Mucosa of rectum (tissue), 2 donors: ENCODE results near the gene PLAGL2.

Experiments
- H3K27ac ChIP-seq, 2 donors: one replicate each; pipeline ENCODE4 v1.7.0; 2013; ENCODE audit warnings: inconsistent platforms in 2 of 2, low read depth in 2 of 2, low read length in 2 of 2
- H3K27me3 ChIP-seq, 2 donors: one replicate each; pipeline ENCODE4 v1.7.0; 2013; ENCODE audit warnings: low read length in 2 of 2; ENCODE audit not compliant: control insufficient read depth in 2 of 2, insufficient read depth in 2 of 2
- H3K36me3 ChIP-seq, 2 donors: one replicate each; pipeline ENCODE4 v1.7.0; 2013; ENCODE audit warnings: low read length in 2 of 2; ENCODE audit not compliant: control insufficient read depth in 2 of 2, insufficient read depth in 2 of 2
- H3K4me1 ChIP-seq, 2 donors: one replicate each; pipeline ENCODE4 v1.7.0; 2013; ENCODE audit warnings: low read length in 2 of 2, mild to moderate bottlenecking in 1 of 2; ENCODE audit not compliant: control insufficient read depth in 2 of 2, insufficient read depth in 2 of 2
- H3K4me3 ChIP-seq, 2 donors: one replicate each; pipeline ENCODE4 v1.7.0; 2013; ENCODE audit warnings: low read length in 2 of 2
- H3K9ac ChIP-seq, 2 donors: one replicate each; pipeline ENCODE4 v1.7.0; 2013; ENCODE audit warnings: low read length in 2 of 2, low read depth in 1 of 2, mild to moderate bottlenecking in 1 of 2
- H3K9me3 ChIP-seq, 2 donors: one replicate each; pipeline ENCODE4 v1.7.0; 2013; ENCODE audit warnings: low read length in 2 of 2; ENCODE audit not compliant: control insufficient read depth in 2 of 2
- donor health status: healthy.
- donor health status: Normal muscosa, but diverticular disease.

PLAGL2 gene

DNA sequence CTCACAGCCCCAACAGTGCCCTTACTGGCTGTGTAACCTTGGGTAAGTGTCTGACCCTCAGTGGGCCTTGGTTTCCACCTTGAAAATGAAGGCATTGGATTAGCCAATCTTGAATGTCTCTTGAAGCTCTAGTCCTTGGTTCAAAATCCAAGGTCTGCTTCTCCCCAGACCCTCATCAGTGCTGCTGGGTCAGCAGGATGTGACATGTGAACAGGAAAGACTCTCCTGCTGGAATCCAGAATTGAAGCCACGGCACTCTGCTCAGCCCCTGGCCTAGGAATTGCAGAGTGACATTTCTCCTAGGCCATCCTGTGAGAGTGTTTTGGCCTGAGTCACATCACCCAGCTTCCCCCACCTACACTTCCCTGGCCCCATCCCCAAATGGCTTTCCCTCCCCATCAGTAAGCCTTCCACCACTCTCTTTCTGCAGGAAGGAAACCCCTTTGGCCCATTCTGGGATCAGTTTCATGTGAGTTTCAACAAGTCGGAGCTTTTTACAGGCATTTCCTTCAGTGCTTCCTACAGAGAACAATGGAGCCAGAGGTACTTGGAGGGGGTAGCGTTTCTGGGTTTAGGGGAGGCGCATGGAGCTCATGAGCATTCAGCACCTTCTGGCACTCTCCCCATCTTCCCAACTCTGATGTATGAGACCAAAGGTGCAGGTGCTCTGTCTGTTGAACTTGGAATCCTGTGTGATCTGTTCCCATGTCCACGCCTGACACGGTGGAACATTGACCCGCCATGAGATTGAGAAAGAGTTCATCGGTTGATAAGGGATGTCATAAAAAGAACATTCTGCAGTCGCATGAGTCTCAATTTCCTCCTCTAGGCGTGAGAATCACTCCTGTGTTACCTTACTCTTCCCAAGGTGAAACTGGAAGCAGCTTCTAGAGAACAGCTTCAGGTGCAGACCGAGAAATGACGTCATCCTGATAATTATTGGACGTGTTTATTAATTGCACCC, 8.9 kb upstream of the PLAGL2 start:
- Histone ChIP-seq H3K27me3 (no peaks in the 10 kb centered on the region), H3K4me1 (peaks cover 18 to 35% of the 10 kb centered on the region in 2 donors), H3K36me3 (peaks cover 29 to 38% of the 10 kb centered on the region in 2 donors), H3K9me3 (no peaks in the 10 kb centered on the region), H3K27ac (peak overlapping the region; percentile 83 to 87), H3K9ac (peak overlapping the region in 1 of 2 donors; percentile 41), H3K4me3 (no peak overlapping the region)

DNA sequence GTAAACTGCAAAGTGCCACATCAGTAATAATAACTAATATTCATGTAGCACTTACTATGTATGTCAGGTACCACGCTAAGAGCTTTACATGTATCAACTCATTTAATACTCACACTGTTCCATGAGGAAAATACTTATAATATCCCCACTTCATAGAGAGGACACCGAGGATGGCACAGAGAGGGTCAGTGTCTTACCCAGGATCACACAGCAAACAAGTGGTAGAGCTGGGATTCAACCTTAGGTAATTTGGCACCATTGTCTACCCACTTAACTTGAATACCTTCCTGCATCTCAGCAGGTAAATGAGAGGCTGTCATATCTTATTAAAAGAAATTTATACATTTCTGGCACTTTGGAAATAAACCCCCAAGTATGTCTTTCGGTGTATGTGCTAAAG, 8.2 kb upstream of the PLAGL2 start:
- Histone ChIP-seq H3K9ac (peak overlapping the region in 1 of 2 donors; percentile 26), H3K4me1 (peaks cover 18 to 35% of the 10 kb centered on the region in 2 donors), H3K4me3 (no peak overlapping the region), H3K9me3 (no peaks in the 10 kb centered on the region), H3K36me3 (peaks cover 22 to 40% of the 10 kb centered on the region in 2 donors), H3K27ac (peak overlapping the region; percentile 83 to 87), H3K27me3 (no peaks in the 10 kb centered on the region)

DNA sequence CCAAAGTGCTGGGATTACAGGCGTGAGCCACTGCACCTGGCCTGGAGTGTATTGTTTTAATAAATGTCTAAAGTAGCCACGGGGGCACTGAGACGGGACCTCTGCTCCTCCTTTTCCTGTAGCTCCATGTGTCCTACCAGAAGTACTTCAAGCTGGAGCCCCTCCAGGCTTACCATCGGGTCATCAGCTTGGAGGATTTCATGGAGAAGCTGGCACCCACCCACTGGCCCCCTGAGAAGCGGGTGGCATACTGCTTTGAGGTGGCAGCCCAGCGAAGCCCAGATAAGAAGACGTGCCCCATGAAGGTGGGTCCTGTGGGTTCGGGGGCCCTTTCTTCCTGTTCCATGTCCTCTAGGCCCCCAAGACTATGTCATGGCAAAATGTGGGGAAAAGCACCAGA, 7.6 kb upstream of the PLAGL2 start:
- H3K9ac ChIP-seq: no peak overlapping the region
- peak overlapping the region; percentile 14 to 87 for H3K27ac ChIP-seq
- H3K4me1 ChIP-seq: peaks cover 18 to 37% of the 10 kb centered on the region in 2 donors
- H3K4me3 ChIP-seq: no peak overlapping the region
- peaks cover 19 to 44% of the 10 kb centered on the region in 2 donors for H3K36me3 ChIP-seq
- no peaks in the 10 kb centered on the region for H3K9me3 ChIP-seq
- H3K27me3 ChIP-seq: no peaks in the 10 kb centered on the region

DNA sequence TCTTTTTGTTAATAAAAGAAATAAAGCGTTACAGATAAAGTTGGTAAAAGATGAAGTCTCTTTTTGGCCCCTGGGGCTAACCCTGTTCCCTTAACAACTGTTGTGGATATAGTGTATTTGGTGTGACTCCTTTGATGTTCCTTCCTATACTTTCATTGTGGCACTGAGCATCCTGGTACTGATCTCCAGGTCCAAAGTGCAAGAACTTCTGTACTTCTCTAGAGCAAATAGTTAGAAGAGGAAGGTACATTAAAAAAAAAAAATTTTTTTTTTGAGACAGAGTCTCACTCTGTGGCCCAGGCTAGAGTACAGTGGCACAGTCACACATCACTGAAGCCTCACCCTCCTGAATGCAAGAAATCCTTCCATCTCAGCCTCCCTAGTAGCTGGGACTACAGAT, 6.3 kb upstream of the PLAGL2 start:
- Histone ChIP-seq H3K9ac (no peak overlapping the region), H3K27ac (no peak overlapping the region), H3K4me3 (no peak overlapping the region), H3K9me3 (no peaks in the 10 kb centered on the region), H3K27me3 (no peaks in the 10 kb centered on the region), H3K4me1 (peaks cover 26 to 44% of the 10 kb centered on the region in 2 donors), H3K36me3 (peaks cover 16 to 47% of the 10 kb centered on the region in 2 donors)

DNA sequence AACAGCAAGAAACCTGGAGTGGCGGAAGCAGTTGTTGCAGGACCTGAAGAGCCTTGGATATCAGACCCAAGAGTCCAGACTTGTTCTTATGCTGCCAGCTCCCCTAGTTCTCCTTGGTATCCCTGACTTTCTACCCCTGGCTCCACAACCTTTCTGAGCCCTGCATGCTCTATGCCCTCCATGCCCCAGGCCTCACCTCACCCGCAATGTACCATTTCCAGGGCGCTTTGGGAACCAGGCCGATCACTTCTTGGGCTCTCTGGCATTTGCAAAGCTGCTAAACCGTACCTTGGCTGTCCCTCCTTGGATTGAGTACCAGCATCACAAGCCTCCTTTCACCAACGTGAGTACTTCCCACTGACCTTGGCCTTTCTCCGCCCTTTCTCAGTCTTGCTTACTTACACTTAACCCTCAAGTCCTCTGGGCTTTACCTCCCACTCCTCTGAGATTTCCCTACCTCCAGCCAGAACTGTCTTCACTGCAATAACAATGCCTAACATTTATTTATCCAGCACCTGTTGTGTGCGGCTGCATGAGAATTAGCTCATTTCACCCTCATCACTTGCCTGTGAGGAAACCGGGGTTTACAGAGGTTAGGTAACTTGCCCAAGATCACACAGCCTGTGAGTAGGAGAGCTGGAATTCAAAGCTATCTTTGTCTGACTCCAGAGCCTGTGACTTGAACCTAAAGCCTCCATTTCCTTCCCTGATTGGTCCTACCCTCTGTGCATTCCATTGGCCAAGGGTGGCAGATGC, 2.5 kb upstream of the PLAGL2 start:
- Histone ChIP-seq H3K27me3 (no peaks in the 10 kb centered on the region), H3K4me1 (peaks cover 36% of the 10 kb centered on the region in 2 donors)

DNA sequence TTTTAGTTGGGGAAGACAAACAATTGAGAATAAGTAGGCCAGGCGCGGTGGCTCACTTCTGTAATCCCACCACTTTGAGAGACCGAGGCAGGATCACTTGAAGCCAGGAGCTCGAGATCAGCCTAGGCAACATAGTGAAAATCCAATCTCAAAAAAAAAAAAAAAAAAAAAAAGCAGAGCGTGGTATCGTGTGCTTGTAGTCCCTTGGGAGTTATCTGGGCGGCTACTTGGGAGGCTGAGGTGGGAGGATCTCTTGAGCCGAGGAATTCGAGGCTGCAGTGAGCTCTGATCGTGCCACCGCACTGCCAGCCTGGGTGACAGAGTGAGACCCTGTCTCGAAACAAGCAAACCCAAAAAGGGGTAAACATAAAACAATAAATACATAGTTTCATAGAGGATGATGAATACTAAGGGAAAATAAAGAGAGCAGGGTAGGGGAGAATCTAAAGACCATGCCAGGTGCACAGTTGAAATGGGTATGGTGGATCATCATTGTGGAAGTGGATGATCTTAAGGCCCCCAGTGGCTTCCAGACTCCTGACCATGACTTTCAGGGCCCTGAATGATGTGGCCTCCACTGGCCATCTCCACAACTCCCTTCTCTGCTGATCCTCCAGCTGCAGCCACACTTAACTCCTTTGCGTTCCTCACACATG, 1.1 kb upstream of the PLAGL2 start:
- peak overlapping the region; percentile 92 to 99 for H3K4me3 ChIP-seq
- H3K9me3 ChIP-seq: no peaks in the 10 kb centered on the region
- no peaks in the 10 kb centered on the region for H3K27me3 ChIP-seq
- H3K27ac ChIP-seq: peak overlapping the region in 1 of 2 donors; percentile 58
- H3K9ac ChIP-seq: peak overlapping the region; percentile 96 to 99
- H3K4me1 ChIP-seq: peaks cover 50% of the 10 kb centered on the region in 2 donors
- H3K36me3 ChIP-seq: peaks cover 10 to 30% of the 10 kb centered on the region in 2 donors

More for the DNA sequence above, 2.5 kb upstream of the PLAGL2 start:
- no peak overlapping the region for H3K4me3 ChIP-seq
- peaks cover 10 to 28% of the 10 kb centered on the region in 2 donors for H3K36me3 ChIP-seq
- H3K27ac ChIP-seq: no peak overlapping the region
- H3K9me3 ChIP-seq: no peaks in the 10 kb centered on the region
- H3K9ac ChIP-seq: peak overlapping the region in 1 of 2 donors; percentile 32

DNA sequence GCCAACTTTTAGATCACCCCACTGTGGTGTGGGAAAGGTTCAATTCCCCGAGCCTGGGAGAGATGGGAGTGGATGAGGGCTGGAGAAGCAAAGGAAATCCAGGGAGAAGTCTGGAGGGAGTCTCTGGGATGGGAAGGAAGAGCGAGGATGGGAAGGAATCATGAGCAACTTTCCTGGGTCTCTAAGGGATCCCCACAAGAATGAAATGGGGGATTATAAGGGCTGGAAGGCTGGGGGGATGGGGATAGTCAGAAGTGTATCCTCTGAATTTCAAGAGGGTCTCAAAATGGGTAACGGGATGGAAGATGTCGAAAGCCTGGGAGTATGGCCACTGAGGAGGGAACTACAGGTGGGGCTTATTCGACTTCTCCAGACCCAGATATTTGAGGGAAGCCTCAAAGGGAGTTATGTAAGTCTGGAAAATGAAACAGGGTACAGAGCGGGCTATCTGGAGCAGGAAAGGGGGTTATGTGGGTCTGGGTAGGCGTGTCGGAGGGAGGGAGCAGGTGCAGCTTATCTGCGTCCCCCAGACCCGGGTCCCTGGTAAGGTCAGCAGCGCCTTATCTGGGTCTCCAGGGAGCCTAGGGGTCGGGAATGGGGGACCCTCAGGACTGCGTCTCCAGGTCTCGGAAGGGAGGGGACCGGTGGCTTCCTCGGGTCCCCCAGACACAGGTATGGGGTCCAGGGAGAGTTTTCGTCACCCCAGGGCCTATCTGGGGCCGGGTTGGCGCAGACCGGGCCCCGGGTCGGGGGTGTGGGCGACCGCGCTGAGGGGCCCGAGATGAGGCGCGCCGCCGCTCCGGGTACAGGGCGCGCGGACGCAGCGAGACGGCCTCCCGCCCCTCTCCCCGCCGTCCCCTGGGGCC, 550 bp downstream of the PLAGL2 start:
- H3K27ac ChIP-seq: peak overlapping the region; percentile 81 to 82
- H3K9me3 ChIP-seq: no peaks in the 10 kb centered on the region
- peaks cover 6 to 34% of the 10 kb centered on the region in 2 donors for H3K36me3 ChIP-seq
- H3K4me1 ChIP-seq: peaks cover 56% of the 10 kb centered on the region in 2 donors
- no peaks in the 10 kb centered on the region for H3K27me3 ChIP-seq
- H3K4me3 ChIP-seq: peak overlapping the region; percentile 92 to 93
- peak overlapping the region; percentile 99 for H3K9ac ChIP-seq

DNA sequence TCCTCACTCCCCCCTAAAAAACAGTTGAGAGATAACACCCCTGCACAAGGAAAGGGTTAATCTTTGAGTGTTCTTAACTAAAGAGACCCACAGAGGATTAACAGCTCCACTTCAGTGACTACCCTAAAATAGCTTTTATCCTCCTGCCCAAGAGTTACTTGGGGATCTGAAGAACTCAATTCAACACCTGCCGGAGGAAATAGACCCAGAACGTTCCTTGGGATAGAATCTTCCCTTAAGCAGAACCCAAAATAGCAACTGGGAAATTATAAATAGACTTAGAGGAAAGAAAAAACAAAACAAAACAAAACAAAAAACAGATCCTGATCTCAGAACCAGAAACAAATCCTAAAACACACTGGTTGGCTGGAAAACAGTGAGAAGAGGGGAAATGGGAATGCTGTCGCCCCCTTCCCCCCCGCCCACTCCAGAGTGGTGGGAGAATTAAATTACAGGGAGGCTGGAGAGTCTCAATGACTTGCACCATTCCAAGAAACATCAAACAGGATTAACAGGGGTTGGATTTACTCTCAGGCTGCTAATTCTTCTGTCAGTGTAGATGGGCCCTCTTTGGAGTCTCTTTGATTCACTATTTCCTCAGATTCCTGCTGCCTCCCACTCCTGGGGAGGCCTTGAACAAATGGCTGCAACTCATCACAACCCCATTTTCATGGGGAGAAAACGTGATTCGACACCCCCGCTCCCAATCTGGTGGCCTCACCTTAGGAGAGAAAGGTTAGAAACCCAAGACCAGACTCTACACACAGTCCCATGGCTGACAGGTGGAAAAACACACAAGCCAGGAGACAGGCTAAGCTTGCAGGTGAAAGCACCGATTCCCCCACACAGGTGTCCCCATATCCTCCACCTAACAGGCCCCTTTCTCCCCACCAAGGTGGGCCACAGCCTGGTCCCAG, 1.4 kb downstream of the PLAGL2 start:
- H3K27me3 ChIP-seq: no peaks in the 10 kb centered on the region
- no peaks in the 10 kb centered on the region for H3K9me3 ChIP-seq
- H3K36me3 ChIP-seq: peaks cover 6 to 33% of the 10 kb centered on the region in 2 donors
- peak overlapping the region; percentile 92 to 93 for H3K4me3 ChIP-seq
- peaks cover 56% of the 10 kb centered on the region in 2 donors for H3K4me1 ChIP-seq
- peak overlapping the region; percentile 99 for H3K9ac ChIP-seq
- H3K27ac ChIP-seq: peak overlapping the region; percentile 81 to 82
